Esophagus muscularis mucosa (tissue), 4 donors: ENCODE data around the gene TP73.

Experiments used
- EP300 ChIP-seq: sonication (generic); formaldehyde crosslinking; IDR thresholded peaks from one replicate; pipeline ENCODE4 v1.6.1; 2017; ENCODE audit warnings: antibody characterized with exemption
- POLR2A ChIP-seq: fragments of 450-650 bp; IDR thresholded peaks from one replicate; pipeline ENCODE4 v1.6.1; 2017; ENCODE audit warnings: antibody characterized with exemption, moderate library complexity, mild to moderate bottlenecking, low read depth
- POLR2AphosphoS5 ChIP-seq, 2 donors: sonication (generic); formaldehyde crosslinking; IDR thresholded peaks; one replicate each; pipeline ENCODE4 v1.6.1; 2017; ENCODE audit warnings: antibody characterized with exemption in 2 of 2
- TF ChIP-seq, protein P1 (sequence below), 3 experiments: fragments of 200-600 bp in 2 of 3; fragments of 450-650 bp in 1 of 3; sonication (generic) in 2 of 3; IDR thresholded peaks; one replicate each; pipeline ENCODE4 v1.5.1; 2017 to 2019; ENCODE audit warnings: antibody characterized with exemption in 3 of 3, mild to moderate bottlenecking in 2 of 3, moderate library complexity in 1 of 3

DNA sequence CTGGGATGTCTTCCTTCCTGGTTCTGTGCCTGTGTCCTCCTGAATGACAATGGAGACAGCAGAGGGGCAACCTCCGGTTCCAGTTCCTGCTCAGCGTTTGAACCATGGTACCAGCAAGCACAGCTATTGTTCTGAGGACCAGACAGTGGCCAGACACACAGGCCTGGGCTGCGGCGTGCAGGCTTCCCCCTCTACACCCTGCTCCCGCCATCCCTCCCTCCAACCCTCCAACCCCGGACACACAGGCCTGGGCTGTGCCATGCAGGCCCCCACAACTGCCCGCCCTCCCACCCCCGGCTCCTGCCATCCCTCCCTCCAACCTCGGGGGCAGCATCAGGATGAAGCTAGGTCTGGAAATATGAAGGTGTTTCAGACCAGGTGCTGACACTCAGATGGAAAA, 35.5 kb upstream of the TP73 start:
- no peak for TF ChIP-seq POLR2AphosphoS5 (IDR thresholded peaks at IDR 0.05)
- TF ChIP-seq, protein P1, sequence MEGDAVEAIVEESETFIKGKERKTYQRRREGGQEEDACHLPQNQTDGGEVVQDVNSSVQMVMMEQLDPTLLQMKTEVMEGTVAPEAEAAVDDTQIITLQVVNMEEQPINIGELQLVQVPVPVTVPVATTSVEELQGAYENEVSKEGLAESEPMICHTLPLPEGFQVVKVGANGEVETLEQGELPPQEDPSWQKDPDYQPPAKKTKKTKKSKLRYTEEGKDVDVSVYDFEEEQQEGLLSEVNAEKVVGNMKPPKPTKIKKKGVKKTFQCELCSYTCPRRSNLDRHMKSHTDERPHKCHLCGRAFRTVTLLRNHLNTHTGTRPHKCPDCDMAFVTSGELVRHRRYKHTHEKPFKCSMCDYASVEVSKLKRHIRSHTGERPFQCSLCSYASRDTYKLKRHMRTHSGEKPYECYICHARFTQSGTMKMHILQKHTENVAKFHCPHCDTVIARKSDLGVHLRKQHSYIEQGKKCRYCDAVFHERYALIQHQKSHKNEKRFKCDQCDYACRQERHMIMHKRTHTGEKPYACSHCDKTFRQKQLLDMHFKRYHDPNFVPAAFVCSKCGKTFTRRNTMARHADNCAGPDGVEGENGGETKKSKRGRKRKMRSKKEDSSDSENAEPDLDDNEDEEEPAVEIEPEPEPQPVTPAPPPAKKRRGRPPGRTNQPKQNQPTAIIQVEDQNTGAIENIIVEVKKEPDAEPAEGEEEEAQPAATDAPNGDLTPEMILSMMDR (IDR thresholded peaks at IDR 0.05) = no peak
- no peak for TF ChIP-seq POLR2A
- no peak for TF ChIP-seq EP300
